ENCODE measurements around the gene GLUD1.
"Not testable (repeated sequence)": the region's sequence is repeated elsewhere in the genome, so short reads cannot be mapped to it uniquely, and the experiment has no call there.

DNA sequence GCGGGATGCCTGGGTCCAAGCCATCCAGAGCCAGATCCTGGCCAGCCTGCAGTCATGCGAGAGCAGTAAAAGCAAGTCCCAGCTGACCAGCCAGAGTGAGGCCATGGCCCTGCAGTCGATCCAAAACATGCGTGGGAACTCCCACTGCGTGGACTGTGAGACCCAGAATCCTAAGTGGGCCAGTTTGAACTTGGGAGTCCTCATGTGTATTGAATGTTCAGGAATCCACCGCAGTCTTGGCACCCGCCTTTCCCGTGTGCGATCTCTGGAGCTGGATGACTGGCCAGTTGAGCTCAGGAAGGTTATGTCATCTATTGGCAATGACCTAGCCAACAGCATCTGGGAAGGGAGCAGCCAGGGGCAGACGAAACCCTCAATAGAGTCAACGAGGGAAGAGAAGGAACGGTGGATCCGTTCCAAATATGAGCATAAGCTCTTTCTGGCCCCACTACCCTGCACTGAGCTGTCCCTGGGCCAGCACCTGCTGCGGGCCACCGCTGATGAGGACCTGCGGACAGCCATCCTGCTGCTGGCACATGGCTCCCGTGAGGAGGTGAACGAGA, 85.4 kb downstream of the GLUD1 start:
- TF ChIP-seq YY1 (IDR thresholded peaks at IDR 0.05; ENCODE audit: insufficient read depth, insufficient read length); ZNF274 (IDR thresholded peaks at IDR 0.05; ENCODE audit: low read depth, low read length): not testable (repeated sequence)

All from NT2/D1 (cell line).